Mucosa of descending colon (tissue), 3 donors: ENCODE data around the gene CLCC1. TPM values are rescaled to one million over a fixed set of nuclear protein-coding genes. Genes with fewer than 3 reads are reported as not detected.

Experiments
- ATAC-seq: fragments of 200-7000 bp; cut with Tn5 transposase; one replicate; pipeline ENCODE4 v1.9.1; 2020; ENCODE audit warnings: mild to moderate bottlenecking, moderate library complexity
- DNase-seq, 3 donors: peaks; one replicate each; pipeline ENCODE4 v3.0.0-alpha.2; 2020
- H3K36me3 ChIP-seq: fragments of 200-600 bp; one replicate; pipeline ENCODE4 v1.8.0; 2021; ENCODE audit warnings: low read depth, mild to moderate bottlenecking
- H3K4me1 ChIP-seq: fragments of 200-600 bp; one replicate; pipeline ENCODE4 v1.8.0; 2021; ENCODE audit warnings: low read depth, mild to moderate bottlenecking
- H3K4me3 ChIP-seq: fragments of 200-600 bp; one replicate; pipeline ENCODE4 v1.8.0; 2021; ENCODE audit warnings: mild to moderate bottlenecking
- H3K9me3 ChIP-seq: fragments of 200-600 bp; one replicate; pipeline ENCODE4 v1.8.0; 2021; ENCODE audit warnings: mild to moderate bottlenecking
- intact Hi-C, 2 donors: fragments of 100-400 bp; cut with DNase I in 1 of 2; cut with micrococcal nuclease in 1 of 2; formaldehyde crosslinking; loops; one replicate each; pipeline versions ENCODE4 v1.11.0 to v1.11.1; 2022; cut with DNase I, micrococcal nuclease
- total RNA-seq, 3 donors: library from RNA; stranded (reverse); fragmentation: NEBNext Ultra II Directional in 2 of 3; extraction: Animal tissue kit (Norgen Biotek cat#: 25700) in 2 of 3; gene quantifications; one replicate each; pipeline versions ENCODE4 v1.2.1 to v1.2.4, GENCODE V29; 2021 to 2023
- TF ChIP-seq, protein P1 (sequence below): fragments of 200-600 bp; IDR thresholded peaks from one replicate; pipeline ENCODE4 v1.8.0; 2022; ENCODE audit warnings: antibody characterized with exemption, mild to moderate bottlenecking
- donor health status: DM: no; HTN: no; CAD: no; lungs with moderate emphysema.
- donor health status: DM: no; HTN: no; CAD: no.
- donor health status: DM: no; HTN: yes; CAD: no.

The CLCC1 gene
- total RNA-seq, 3 donors from 2014 or later: 19.9 to 32.1 (median 21.3) TPM

DNA sequence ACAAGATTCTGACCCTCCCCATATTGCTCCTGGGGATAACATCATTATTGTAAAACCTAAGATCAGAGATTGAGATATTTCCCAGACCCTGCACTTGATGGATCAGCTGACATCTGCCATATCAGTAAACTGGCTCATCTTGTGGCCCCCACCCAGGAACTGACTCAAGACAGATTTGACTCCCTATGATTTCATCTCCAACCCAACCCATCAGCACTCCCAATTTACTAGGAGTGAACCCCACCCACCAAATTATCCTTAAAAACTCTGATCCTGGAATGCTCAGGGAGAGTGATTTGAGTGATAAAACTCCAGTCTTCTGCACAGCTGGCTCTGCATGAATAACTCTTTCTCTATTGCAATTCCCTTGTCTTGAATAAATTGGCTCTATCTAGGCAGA lies 6.1 kb upstream of the CLCC1 start:
- Histone ChIP-seq H3K4me3 (no peak overlapping the region), H3K9me3 (no peaks in the 10 kb centered on the region), H3K36me3 (no peaks in the 10 kb centered on the region), H3K4me1 (no peaks in the 10 kb centered on the region)
- DNase-seq: no peak
- intact Hi-C loops: no loop called here
- no peak for ATAC-seq
- TF ChIP-seq, protein P1, sequence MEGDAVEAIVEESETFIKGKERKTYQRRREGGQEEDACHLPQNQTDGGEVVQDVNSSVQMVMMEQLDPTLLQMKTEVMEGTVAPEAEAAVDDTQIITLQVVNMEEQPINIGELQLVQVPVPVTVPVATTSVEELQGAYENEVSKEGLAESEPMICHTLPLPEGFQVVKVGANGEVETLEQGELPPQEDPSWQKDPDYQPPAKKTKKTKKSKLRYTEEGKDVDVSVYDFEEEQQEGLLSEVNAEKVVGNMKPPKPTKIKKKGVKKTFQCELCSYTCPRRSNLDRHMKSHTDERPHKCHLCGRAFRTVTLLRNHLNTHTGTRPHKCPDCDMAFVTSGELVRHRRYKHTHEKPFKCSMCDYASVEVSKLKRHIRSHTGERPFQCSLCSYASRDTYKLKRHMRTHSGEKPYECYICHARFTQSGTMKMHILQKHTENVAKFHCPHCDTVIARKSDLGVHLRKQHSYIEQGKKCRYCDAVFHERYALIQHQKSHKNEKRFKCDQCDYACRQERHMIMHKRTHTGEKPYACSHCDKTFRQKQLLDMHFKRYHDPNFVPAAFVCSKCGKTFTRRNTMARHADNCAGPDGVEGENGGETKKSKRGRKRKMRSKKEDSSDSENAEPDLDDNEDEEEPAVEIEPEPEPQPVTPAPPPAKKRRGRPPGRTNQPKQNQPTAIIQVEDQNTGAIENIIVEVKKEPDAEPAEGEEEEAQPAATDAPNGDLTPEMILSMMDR: no peak

DNA sequence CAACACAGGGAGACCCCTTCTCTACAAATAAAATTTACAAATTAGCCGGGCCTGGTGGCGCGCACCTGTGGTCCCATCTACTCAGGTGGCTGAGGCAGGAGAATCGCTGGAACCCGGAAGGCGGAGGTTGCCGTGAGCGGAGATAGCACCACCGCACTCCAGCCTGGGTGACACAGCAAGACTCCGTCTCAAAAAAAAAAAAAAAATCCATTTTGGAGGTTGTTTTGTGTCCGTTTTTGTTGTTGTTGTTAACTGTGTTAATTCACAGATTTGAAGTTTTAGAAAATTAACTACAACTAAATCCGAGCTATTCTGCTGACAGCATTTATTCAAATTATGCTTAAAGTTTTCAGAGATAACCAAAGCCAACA lies 618 bp downstream of the CLCC1 start:
- TF ChIP-seq, protein P1: no peak
- Histone ChIP-seq H3K4me1 (peaks cover 13% of the 10 kb centered on the region), H3K36me3 (no peaks in the 10 kb centered on the region), H3K9me3 (no peaks in the 10 kb centered on the region), H3K4me3 (peak overlapping the region; percentile 65)
- peak; percentile 52 for ATAC-seq
- intact Hi-C loops: no loop called here
- DNase-seq: peak; percentile 71 to 76 (median 74)

DNA sequence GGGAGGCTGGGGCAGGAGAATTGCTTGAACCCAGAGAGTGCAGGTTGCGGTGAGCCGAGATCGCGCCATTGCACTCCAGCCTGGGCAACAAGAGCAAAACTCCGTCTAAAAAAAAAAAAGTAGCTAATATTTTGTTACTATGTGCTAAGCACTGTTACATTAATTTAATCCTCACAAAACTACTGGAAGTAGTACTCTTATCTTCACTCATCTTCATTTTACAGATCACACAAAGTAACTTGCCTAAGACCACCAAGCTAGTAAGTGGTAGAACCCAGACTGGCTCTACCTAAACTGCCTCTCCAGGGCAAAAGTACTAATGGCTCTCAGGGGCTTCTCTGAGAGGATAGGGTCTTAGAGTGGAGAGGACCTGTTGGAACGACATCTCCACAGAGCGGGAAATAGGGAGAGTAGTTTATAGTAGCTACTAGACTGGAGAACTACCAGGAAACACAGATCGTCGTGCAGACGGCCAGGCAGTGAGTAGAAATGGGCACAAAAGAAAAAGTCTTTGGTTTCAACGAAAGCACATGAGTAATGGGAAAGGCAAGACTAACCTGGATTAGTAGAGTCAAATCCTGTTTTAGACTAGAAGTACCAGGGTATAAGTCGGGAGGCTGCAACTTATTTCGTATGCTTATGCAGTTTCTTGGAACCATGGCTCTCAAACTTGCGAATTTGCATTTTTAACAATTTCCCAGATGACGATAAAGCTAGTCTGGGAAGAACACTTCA lies 1.4 kb downstream of the CLCC1 start:
- H3K4me1 ChIP-seq: peaks cover 13% of the 10 kb centered on the region
- DNase-seq (peak in 2 of 3 donors; percentile 20 to 34), ATAC-seq (no peak)
- intact Hi-C loops: no loop called here
- H3K36me3 ChIP-seq: no peaks in the 10 kb centered on the region
- TF ChIP-seq, protein P1: no peak
- no peaks in the 10 kb centered on the region for H3K9me3 ChIP-seq
- H3K4me3 ChIP-seq: no peak overlapping the region

DNA sequence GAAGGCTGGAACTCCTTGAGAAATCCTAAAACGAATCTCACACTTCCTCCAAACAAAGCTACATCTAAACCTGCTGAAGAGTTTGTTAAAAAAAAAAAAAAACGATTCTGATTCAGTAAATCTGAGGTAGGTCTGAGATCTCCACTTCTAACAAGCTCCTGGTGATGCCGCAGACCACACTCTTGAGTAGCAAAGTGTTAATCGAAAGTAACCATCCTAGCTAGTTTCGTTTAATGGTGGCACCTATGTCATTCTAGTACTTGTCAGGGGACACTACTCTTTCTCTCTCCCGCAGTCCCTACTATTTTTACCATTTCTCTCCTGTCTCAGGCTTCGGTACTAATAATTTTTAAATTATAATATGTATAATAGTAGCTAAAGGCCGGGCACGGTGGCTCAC lies 2.1 kb downstream of the CLCC1 start:
- H3K4me3 ChIP-seq: no peak overlapping the region
- H3K4me1 ChIP-seq: peaks cover 13% of the 10 kb centered on the region
- TF ChIP-seq, protein P1: no peak
- ATAC-seq: no peak
- H3K9me3 ChIP-seq: no peaks in the 10 kb centered on the region
- no peak for DNase-seq
- intact Hi-C loops: no loop called here
- H3K36me3 ChIP-seq: no peaks in the 10 kb centered on the region

DNA sequence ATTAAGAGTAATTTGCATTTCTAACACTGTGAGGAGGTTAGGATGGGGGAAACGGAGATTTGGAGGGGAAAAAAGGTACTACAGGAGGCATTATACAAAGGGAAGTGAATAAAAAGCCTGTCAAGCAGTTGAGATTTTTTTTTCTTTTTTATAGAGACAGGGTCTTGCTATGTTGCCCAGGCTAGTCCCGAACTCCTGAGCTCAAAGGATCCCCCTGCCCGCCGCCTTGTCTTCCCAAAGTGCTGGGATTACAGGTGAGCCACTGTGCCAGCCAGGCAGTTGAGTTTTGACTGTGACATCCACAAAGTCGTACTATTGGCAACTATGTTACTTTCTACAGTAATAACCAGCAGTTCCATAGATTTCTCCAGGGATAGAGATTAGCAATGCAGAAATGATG lies 2.6 kb downstream of the CLCC1 start:
- DNase-seq: no peak

More for the DNA sequence above, 2.6 kb downstream of the CLCC1 start:
- Histone ChIP-seq H3K4me3 (no peak overlapping the region), H3K36me3 (no peaks in the 10 kb centered on the region), H3K4me1 (peaks cover 13% of the 10 kb centered on the region), H3K9me3 (no peaks in the 10 kb centered on the region)
- ATAC-seq: no peak
- TF ChIP-seq, protein P1: no peak
- intact Hi-C loops: no loop called here
